GM20000 (cell line): ENCODE results near the gene PTPN20.

Source experiments
- DNase-seq: peaks from one replicate; pipeline ENCODE4 v3.0.0; 2012; ENCODE audit warnings: low spot score
- TF ChIP-seq, protein P1 (sequence below): IDR thresholded peaks from 2 replicates; pipeline ENCODE4 v1.5.1; 2012; ENCODE audit warnings: mild to moderate bottlenecking, control low read depth; ENCODE audit errors: extremely low read depth, missing control alignments

Gene PTPN20

DNA sequence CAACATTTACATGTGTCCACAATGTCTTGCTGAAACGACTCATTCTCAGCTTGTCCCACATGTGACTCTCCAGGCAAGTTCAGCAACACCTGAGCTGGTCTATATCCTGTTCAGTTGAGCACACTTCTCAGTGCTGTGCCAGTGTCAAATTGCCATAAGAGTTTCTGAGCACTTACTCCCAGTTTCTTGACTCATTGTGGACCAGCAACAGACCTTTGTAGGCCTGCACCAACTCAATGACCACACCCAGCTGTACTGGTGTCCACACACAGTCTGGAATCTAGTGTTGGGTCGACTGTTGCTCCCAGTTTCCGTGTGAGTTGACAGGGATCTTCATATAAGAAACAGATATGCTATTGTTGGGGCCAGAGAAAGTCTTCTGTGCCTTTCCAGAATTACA is 88.0 kb downstream of the PTPN20 start:
- TF ChIP-seq, protein P1, sequence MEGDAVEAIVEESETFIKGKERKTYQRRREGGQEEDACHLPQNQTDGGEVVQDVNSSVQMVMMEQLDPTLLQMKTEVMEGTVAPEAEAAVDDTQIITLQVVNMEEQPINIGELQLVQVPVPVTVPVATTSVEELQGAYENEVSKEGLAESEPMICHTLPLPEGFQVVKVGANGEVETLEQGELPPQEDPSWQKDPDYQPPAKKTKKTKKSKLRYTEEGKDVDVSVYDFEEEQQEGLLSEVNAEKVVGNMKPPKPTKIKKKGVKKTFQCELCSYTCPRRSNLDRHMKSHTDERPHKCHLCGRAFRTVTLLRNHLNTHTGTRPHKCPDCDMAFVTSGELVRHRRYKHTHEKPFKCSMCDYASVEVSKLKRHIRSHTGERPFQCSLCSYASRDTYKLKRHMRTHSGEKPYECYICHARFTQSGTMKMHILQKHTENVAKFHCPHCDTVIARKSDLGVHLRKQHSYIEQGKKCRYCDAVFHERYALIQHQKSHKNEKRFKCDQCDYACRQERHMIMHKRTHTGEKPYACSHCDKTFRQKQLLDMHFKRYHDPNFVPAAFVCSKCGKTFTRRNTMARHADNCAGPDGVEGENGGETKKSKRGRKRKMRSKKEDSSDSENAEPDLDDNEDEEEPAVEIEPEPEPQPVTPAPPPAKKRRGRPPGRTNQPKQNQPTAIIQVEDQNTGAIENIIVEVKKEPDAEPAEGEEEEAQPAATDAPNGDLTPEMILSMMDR = no peak

DNA sequence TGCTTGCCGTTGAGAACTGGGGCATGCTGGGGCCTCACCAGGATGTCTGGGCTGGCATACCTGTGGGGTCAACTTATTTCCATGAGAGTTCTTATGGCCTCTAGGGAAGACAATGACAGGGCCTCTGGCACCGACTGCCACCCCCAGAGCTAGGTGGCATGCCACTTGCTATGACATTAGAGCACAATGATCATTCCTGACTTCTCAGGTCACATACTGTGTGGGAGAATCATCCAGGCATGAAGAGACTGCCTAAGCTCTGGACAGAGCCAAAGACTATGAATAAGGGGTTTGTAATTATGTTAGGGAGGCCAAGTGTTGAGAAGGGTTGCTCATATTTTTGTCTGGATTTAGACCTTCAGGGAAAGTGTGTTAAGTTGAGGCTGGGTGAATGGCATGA is 97.5 kb downstream of the PTPN20 start:
- TF ChIP-seq, protein P1 = no peak
- DNase-seq = no peak

More for the DNA sequence above, 88.0 kb downstream of the PTPN20 start:
- no peak for DNase-seq

GRCh38 chr10:47009215-47009838 is 98.1 kb downstream of the PTPN20 start:
- no peak for DNase-seq
- TF ChIP-seq, protein P1 = no peak

DNA sequence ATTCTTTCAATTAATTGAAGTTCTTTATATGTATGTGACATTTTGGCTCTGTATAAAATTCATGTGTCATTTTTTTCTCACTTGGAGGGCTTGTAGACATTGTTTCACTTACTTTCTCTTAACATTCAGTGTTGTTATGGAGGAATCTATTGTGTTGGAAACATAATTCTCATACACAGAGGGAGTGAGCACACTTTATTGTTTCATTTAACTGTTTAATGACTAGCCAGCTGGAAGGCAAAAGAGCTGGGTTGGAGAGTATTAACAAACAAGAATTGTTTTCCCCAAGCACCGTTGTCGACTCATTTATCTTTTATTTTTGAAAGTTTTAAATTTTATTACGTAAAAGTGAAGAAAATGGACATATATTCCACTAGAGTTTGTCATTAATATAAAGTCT is 98.8 kb downstream of the PTPN20 start:
- no peak for DNase-seq
- TF ChIP-seq, protein P1 = no peak

DNA sequence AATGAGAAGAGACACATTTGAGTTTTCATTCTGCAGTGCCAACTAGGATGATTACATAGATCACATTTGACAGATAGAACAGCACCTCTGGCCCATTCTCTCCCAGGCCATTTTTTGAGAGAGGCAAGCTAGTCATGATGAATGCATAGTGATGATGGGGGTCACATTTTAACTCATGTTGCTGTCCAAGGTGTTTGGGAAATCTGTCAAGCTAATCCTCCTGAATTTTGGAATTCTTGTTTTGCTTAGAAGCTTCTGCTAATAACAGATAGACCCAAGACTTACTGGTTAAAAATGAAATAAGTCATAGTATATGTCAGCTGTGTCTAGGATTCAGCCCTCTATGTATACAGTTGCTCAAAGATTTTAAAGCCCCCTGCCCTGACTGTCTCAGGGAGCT is 101.0 kb downstream of the PTPN20 start:
- DNase-seq = no peak
- TF ChIP-seq, protein P1 = no peak

DNA sequence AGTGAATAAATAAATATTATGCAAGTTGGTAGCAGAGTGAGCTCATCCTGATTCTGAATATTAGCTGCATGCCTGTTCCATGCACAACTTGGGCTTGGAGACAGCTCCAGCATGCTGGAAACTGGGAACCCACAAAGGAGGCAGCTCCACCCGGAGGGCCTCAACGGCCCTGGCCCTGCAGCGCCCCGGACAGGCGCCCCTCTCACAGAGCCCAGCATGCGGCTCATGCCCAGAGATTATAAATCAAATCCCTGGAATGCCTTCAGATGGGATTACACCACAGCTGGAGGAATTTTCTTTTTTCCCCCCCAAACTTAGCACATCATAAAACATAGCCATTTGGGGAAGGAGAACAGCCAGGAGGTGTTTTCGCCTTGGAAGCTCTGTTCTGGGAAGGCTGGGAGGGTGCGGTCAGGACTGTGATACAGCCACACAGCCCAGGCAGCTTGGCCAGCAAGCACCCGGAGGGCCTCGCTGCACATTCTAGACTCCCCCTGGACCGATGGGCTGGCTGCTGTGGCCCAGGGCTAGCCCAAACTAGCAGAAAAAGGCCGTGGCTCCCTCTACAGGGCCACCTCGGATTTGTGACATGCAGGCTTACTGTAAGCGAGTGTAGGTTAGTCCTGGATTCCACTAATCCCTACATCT is 102.4 kb downstream of the PTPN20 start:
- no peak for DNase-seq
- TF ChIP-seq, protein P1 = no peak

DNA sequence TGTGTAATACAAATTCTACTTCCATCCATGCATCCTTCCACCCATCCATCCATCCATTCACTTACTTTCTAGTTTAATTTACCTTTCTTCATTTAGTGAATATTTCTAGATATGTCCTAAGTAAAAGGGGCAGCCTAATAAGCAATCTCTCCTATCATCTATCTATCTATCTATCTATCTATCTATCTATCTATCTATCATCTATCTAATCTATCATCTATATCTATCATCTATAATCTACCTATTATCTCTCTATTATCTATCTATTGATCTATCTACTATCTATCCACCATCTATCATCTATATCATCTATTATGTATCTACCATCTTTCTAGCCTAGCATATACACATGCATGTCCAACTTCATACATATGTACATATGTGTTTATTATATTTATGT is 104.2 kb downstream of the PTPN20 start:
- TF ChIP-seq, protein P1 = no peak
- no peak for DNase-seq
